PC-3 (cell line): ENCODE data around the gene TEX13A.

Experiments
- EZH2 ChIP-seq: fragments of 300-600 bp; sonication (generic); IDR thresholded peaks from one replicate; pipeline ENCODE4 v1.6.1; 2017; ENCODE audit warnings: antibody characterized with exemption, mild to moderate bottlenecking, low read length; ENCODE audit not compliant: unreplicated experiment
- EZH2phosphoT487 ChIP-seq: fragments of 300-600 bp; sonication (generic); IDR thresholded peaks from 2 replicates; pipeline ENCODE4 v1.6.1; 2018; ENCODE audit warnings: mild to moderate bottlenecking, antibody characterized with exemption, low read length, borderline replicate concordance
- TF ChIP-seq, protein P1 (sequence below): fragments of 300-600 bp; sonication (generic); conservative IDR thresholded peaks from 2 replicates; pipeline ENCODE4 v1.5.1; 2017; ENCODE audit warnings: antibody characterized with exemption, low read depth, mild to moderate bottlenecking, low read length

GRCh38 chrX:105269386-105269785 is 48.9 kb upstream of the TEX13A start:
- no peak for TF ChIP-seq EZH2phosphoT487
- TF ChIP-seq, protein P1, sequence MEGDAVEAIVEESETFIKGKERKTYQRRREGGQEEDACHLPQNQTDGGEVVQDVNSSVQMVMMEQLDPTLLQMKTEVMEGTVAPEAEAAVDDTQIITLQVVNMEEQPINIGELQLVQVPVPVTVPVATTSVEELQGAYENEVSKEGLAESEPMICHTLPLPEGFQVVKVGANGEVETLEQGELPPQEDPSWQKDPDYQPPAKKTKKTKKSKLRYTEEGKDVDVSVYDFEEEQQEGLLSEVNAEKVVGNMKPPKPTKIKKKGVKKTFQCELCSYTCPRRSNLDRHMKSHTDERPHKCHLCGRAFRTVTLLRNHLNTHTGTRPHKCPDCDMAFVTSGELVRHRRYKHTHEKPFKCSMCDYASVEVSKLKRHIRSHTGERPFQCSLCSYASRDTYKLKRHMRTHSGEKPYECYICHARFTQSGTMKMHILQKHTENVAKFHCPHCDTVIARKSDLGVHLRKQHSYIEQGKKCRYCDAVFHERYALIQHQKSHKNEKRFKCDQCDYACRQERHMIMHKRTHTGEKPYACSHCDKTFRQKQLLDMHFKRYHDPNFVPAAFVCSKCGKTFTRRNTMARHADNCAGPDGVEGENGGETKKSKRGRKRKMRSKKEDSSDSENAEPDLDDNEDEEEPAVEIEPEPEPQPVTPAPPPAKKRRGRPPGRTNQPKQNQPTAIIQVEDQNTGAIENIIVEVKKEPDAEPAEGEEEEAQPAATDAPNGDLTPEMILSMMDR = no peak
- TF ChIP-seq EZH2 = no peak
